ENCODE results near the gene STRIP2. TPM values are rescaled to one million over a fixed set of nuclear protein-coding genes. Genes with fewer than 3 reads are reported as not detected.

STRIP2 gene
- total and polyA plus RNA-seq, 5 donors from 2014 or later: 0.13 to 1.7 (median 0.67) TPM; not detected in 1

DNA sequence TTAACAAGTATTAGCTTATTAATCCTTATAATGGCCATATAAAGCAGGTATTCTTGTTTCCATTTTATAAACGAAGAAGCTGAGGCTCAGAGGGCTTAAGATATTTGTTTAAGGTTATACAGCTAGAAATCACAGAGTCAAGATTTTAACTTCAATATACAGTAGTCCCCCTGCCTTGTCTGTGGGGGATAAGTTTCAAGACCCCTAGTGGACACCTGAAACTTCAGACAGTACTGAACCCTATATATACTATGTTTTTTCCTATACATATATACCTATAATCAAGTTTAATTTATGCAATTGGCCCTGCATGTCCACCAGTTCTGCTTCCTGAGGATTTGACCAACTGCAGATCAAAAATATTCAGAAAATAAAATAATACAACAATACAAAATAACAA, 44.4 kb upstream of the STRIP2 start:
- Histone ChIP-seq H3K27ac (ENCODE audit: insufficient read depth, low read length, poor library complexity, severe bottlenecking) (no peak overlapping the region), H3K4me3 (ENCODE audit: low read depth, low read length) (no peak overlapping the region), H3K27me3 (ENCODE audit: control insufficient read depth, insufficient read depth, low read length) (no peaks in the 10 kb centered on the region), H3K36me3 (ENCODE audit: control insufficient read depth, insufficient read depth, low read length) (peaks cover 19% of the 10 kb centered on the region), H3K9me3 (ENCODE audit: control insufficient read depth in 2 of 2, low read length in 2 of 2) (no peaks in the 10 kb centered on the region), H3K4me1 (ENCODE audit: control insufficient read depth, insufficient read depth, low read length, poor library complexity, severe bottlenecking) (no peaks in the 10 kb centered on the region)
- no peak overlapping the region for H3K27ac Mint-ChIP-seq
- DNase-seq (no peak), ATAC-seq (ENCODE audit: low read depth in 2 of 2) (no peak)
- no peak overlapping the region for H3K4me3 Mint-ChIP-seq
- H3K36me3 Mint-ChIP-seq: peaks cover 22% of the 10 kb centered on the region
- H3K4me1 Mint-ChIP-seq: peaks cover 0 to 5% (median 0%) of the 10 kb centered on the region in 4 donors
- H3K27me3 Mint-ChIP-seq: no peaks in the 10 kb centered on the region
- no peaks in the 10 kb centered on the region for H3K9me3 Mint-ChIP-seq

DNA sequence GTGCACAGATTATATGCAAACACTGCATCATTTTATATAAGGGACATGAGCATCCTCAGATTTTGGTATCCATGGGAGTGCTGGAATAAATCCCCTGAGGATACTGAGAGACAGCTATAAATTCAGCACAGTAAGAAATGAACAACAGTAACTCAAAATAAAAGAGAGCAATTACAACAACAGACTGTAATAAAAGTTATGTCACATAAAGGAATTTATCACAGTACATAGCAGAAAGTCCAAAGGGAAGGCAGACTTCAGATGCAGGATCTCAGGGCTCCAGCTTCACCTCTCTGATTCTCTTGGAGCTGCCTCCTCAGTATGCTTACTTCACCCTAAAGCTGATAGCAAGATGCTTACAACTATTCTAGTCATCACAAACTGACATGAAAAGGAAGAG, 43.9 kb upstream of the STRIP2 start:
- Histone ChIP-seq H3K27me3 (ENCODE audit: control insufficient read depth, insufficient read depth, low read length) (no peaks in the 10 kb centered on the region), H3K4me1 (ENCODE audit: control insufficient read depth, insufficient read depth, low read length, poor library complexity, severe bottlenecking) (no peaks in the 10 kb centered on the region), H3K27ac (ENCODE audit: insufficient read depth, low read length, poor library complexity, severe bottlenecking) (no peak overlapping the region), H3K4me3 (ENCODE audit: low read depth, low read length) (no peak overlapping the region), H3K9me3 (ENCODE audit: control insufficient read depth in 2 of 2, low read length in 2 of 2) (no peaks in the 10 kb centered on the region), H3K36me3 (ENCODE audit: control insufficient read depth, insufficient read depth, low read length) (peaks cover 15% of the 10 kb centered on the region)
- DNase-seq (no peak), ATAC-seq (ENCODE audit: low read depth in 2 of 2) (no peak)
- H3K27me3 Mint-ChIP-seq: no peaks in the 10 kb centered on the region
- no peak overlapping the region for H3K27ac Mint-ChIP-seq
- H3K9me3 Mint-ChIP-seq: no peaks in the 10 kb centered on the region
- H3K4me3 Mint-ChIP-seq: no peak overlapping the region
- H3K4me1 Mint-ChIP-seq: peaks cover 0 to 5% (median 0%) of the 10 kb centered on the region in 4 donors
- peaks cover 27% of the 10 kb centered on the region for H3K36me3 Mint-ChIP-seq

DNA sequence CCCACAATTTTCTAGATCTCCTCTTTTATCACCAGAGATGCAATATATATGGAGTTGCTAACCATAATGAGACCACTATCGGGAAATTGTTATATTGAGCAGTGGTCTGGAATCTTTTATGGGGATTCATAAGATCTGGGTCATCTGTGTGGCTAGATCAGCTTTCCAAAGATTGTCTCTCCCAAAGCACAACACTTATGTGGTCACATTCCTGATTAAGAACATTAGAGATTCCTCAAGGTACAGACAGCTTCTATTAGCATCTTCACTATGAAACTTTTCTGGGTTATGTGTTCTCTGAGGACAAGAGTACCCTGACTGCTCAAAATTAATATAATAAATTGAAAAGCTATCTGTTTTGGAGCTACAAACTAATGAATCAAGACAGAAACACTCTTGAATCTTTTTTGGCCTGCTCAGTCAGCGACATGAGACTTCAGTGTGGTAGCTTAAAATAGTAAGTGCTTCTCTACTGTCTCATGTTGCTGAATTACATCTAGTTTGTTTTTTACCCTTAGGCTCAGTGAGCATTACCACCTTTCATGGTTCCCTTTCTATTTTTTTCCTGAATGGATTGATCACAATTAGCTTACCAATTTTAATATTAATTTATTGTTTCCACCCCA, 42.6 kb upstream of the STRIP2 start:
- no peaks in the 10 kb centered on the region for H3K4me1 ChIP-seq (ENCODE audit: control insufficient read depth, insufficient read depth, low read length, poor library complexity, severe bottlenecking)
- peaks cover 0 to 5% (median 0%) of the 10 kb centered on the region in 4 donors for H3K4me1 Mint-ChIP-seq
- H3K4me3 Mint-ChIP-seq: no peak overlapping the region
- no peak for ATAC-seq (ENCODE audit: low read depth in 2 of 2)
- H3K27me3 Mint-ChIP-seq: no peaks in the 10 kb centered on the region
- H3K9me3 Mint-ChIP-seq: no peaks in the 10 kb centered on the region
- peaks cover 30% of the 10 kb centered on the region for H3K36me3 Mint-ChIP-seq
- H3K36me3 ChIP-seq (ENCODE audit: control insufficient read depth, insufficient read depth, low read length): peaks cover 15% of the 10 kb centered on the region
- H3K27ac ChIP-seq (ENCODE audit: insufficient read depth, low read length, poor library complexity, severe bottlenecking): no peak overlapping the region
- H3K9me3 ChIP-seq (ENCODE audit: control insufficient read depth in 2 of 2, low read length in 2 of 2): no peaks in the 10 kb centered on the region
- no peak overlapping the region for H3K27ac Mint-ChIP-seq
- DNase-seq: no peak
- H3K27me3 ChIP-seq (ENCODE audit: control insufficient read depth, insufficient read depth, low read length): no peaks in the 10 kb centered on the region
- no peak overlapping the region for H3K4me3 ChIP-seq (ENCODE audit: low read depth, low read length)

DNA sequence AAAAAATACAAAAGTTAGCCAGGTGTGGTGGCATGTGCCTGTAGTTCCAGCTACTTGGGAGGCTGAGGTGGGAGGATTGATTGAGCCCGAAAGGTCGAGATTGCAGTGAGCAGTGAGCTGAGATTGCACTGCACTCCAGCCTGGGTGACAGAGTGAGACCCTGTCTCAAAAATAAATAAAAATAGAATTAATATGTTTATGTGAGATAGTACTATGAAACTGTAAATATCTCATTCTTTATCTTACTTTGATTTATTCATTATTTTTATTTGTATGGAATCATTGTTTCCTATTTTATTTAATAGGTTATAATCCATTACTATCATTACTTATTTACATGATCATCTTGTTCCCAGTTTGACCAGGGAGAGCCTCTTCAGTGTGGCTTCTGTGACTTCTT, 41.0 kb upstream of the STRIP2 start:
- Mint-ChIP-seq H3K9me3 (no peaks in the 10 kb centered on the region), H3K36me3 (peaks cover 31% of the 10 kb centered on the region), H3K27me3 (no peaks in the 10 kb centered on the region), H3K4me1 (peaks cover 0 to 2% (median 0%) of the 10 kb centered on the region in 4 donors), H3K4me3 (no peak overlapping the region), H3K27ac (peak overlapping the region in 1 of 3 donors; percentile 63)
- Histone ChIP-seq H3K36me3 (ENCODE audit: control insufficient read depth, insufficient read depth, low read length) (peaks cover 18% of the 10 kb centered on the region), H3K4me1 (ENCODE audit: control insufficient read depth, insufficient read depth, low read length, poor library complexity, severe bottlenecking) (no peaks in the 10 kb centered on the region), H3K9me3 (ENCODE audit: control insufficient read depth in 2 of 2, low read length in 2 of 2) (no peaks in the 10 kb centered on the region), H3K27me3 (ENCODE audit: control insufficient read depth, insufficient read depth, low read length) (no peaks in the 10 kb centered on the region), H3K4me3 (ENCODE audit: low read depth, low read length) (no peak overlapping the region), H3K27ac (ENCODE audit: insufficient read depth, low read length, poor library complexity, severe bottlenecking) (no peak overlapping the region)
- DNase-seq: no peak
- no peak for ATAC-seq (ENCODE audit: low read depth in 2 of 2)

DNA sequence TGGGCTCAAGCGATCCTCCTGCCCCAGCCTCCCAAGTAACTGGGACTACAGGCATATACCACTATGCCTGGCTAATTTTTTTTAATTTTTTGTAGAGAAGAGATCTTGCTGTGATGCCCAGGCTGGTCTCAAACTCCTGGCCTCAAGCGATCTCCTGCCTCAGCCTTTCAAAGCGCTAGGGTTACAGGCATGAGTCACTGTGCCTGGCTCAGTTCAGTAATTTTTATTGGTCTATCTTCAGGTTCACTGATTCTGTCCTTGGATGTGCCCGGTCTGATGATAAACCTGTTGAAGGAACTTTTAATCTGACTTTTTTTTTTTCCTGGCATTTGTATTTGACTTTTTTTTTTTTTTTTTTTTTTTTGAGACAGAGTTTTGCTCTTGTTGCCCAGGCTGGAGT, 40.1 kb upstream of the STRIP2 start:
- Histone ChIP-seq H3K4me3 (ENCODE audit: low read depth, low read length) (no peak overlapping the region), H3K27ac (ENCODE audit: insufficient read depth, low read length, poor library complexity, severe bottlenecking) (no peak overlapping the region), H3K27me3 (ENCODE audit: control insufficient read depth, insufficient read depth, low read length) (no peaks in the 10 kb centered on the region), H3K36me3 (ENCODE audit: control insufficient read depth, insufficient read depth, low read length) (peaks cover 16% of the 10 kb centered on the region), H3K4me1 (ENCODE audit: control insufficient read depth, insufficient read depth, low read length, poor library complexity, severe bottlenecking) (no peaks in the 10 kb centered on the region), H3K9me3 (ENCODE audit: control insufficient read depth in 2 of 2, low read length in 2 of 2) (no peaks in the 10 kb centered on the region)
- no peaks in the 10 kb centered on the region for H3K27me3 Mint-ChIP-seq
- no peaks in the 10 kb centered on the region for H3K9me3 Mint-ChIP-seq
- no peak overlapping the region for H3K4me3 Mint-ChIP-seq
- no peaks in the 10 kb centered on the region for H3K4me1 Mint-ChIP-seq
- no peak overlapping the region for H3K27ac Mint-ChIP-seq
- ATAC-seq (ENCODE audit: low read depth in 2 of 2) (no peak), DNase-seq (no peak)
- H3K36me3 Mint-ChIP-seq: peaks cover 28% of the 10 kb centered on the region

DNA sequence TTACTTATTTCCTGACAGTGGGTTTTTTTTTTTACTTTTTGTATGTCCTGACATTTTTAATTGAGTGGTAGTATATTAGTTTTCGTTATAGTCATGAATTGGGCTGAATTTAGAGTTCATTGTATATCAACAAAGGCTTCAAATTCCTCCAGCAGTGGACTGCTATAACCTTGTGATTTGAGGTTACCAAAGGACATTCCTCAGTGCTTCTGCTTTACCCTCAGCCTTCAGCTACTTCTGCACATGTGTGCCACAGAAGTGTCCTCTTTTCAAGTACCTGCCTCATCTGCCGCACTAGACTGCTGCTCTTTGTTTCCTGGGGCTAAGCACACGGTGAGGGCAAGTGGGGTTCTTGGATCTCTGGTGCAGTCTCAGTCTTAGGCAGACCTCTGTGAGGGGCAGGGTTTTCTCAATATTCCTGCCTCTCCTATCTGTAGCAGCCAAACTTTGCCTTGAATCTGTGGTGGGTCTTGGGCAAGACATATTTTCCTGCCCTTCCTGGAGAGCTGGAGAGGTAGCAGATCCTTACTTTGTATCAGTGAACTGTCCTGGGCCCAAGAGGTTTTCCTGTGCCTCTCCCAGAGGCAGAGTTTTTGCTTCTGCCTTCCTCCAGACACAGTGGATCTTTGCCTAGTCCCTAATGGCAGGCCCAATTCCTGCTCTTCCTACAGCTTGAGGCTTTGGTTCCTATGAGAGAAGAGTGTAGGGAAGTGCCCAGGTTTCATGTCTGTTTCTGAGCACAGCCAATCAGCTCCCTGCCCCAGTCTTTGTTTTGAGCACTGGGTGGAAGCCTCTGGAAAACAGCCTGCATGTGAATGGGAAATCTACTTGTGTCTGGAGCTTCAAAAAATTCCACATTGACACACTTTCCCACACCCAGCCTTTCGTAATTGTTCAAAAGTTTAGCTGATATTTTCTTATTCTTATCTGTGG, 39.0 kb upstream of the STRIP2 start:
- Mint-ChIP-seq H3K36me3 (peaks cover 31% of the 10 kb centered on the region), H3K4me1 (no peaks in the 10 kb centered on the region), H3K27me3 (no peaks in the 10 kb centered on the region), H3K27ac (peak overlapping the region in 1 of 3 donors; percentile 44), H3K9me3 (no peaks in the 10 kb centered on the region), H3K4me3 (no peak overlapping the region)
- no peak overlapping the region for H3K4me3 ChIP-seq (ENCODE audit: low read depth, low read length)
- no peaks in the 10 kb centered on the region for H3K9me3 ChIP-seq (ENCODE audit: control insufficient read depth in 2 of 2, low read length in 2 of 2)
- H3K27me3 ChIP-seq (ENCODE audit: control insufficient read depth, insufficient read depth, low read length): no peaks in the 10 kb centered on the region
- ATAC-seq (ENCODE audit: low read depth in 2 of 2) (no peak), DNase-seq (no peak)
- H3K4me1 ChIP-seq (ENCODE audit: control insufficient read depth, insufficient read depth, low read length, poor library complexity, severe bottlenecking): no peaks in the 10 kb centered on the region
- no peak overlapping the region for H3K27ac ChIP-seq (ENCODE audit: insufficient read depth, low read length, poor library complexity, severe bottlenecking)
- H3K36me3 ChIP-seq (ENCODE audit: control insufficient read depth, insufficient read depth, low read length): peaks cover 13% of the 10 kb centered on the region

DNA sequence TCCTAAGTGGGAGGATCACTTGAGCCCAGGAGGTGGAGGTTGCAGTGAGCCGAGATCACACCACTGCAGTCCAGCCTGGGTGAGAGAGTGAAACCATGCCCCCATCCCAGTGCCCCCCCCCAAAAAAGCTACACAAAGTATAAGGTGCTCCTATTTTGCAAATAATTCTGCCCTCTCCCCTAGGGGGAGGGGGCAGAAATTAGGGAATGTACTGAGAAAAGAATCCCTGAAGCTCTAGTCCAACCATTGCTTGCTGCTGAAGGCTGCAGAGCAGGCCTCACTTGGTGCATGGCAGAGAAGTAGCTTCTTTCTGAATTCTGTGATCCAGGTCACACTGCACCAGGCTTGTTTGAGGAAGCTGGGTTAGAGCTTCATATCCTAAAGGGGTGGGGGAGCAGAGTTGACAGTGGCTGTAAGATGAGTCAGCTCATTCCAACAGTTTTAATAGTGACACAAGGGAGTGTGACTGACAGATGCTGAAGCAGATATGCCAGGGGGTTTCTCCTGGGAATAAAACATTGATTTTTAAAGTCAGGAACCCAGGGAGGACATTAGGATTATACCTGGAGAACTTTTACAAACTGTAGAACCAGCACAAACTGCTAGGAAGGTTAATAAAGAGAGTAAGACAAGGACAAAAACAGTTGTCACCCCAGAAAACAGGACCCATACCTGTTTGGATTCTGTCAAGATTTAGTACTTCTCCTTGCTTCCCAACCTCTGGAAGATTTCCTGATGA, 32.8 kb upstream of the STRIP2 start:
- no peak for DNase-seq
- Histone ChIP-seq H3K36me3 (ENCODE audit: control insufficient read depth, insufficient read depth, low read length) (peaks cover 27% of the 10 kb centered on the region), H3K4me3 (ENCODE audit: low read depth, low read length) (no peak overlapping the region), H3K27ac (ENCODE audit: insufficient read depth, low read length, poor library complexity, severe bottlenecking) (no peak overlapping the region), H3K27me3 (ENCODE audit: control insufficient read depth, insufficient read depth, low read length) (no peaks in the 10 kb centered on the region), H3K9me3 (ENCODE audit: control insufficient read depth in 2 of 2, low read length in 2 of 2) (no peaks in the 10 kb centered on the region), H3K4me1 (ENCODE audit: control insufficient read depth, insufficient read depth, low read length, poor library complexity, severe bottlenecking) (no peaks in the 10 kb centered on the region)
- Mint-ChIP-seq H3K9me3 (no peaks in the 10 kb centered on the region), H3K27me3 (no peaks in the 10 kb centered on the region), H3K36me3 (peaks cover 35% of the 10 kb centered on the region), H3K27ac (peak overlapping the region in 2 of 3 donors; percentile 56 to 81), H3K4me3 (no peak overlapping the region), H3K4me1 (no peaks in the 10 kb centered on the region)
- ATAC-seq (ENCODE audit: low read depth in 2 of 2): no peak

Measured in CD4-positive, CD25-positive, alpha-beta regulatory T cell (primary cell).